OCI-LY7 (cell line): ENCODE results near the gene MTUS2.

Experiments
- CTCF ChIP-seq: fragments of 200-600 bp; sonication (generic); conservative IDR thresholded peaks from 2 replicates; pipeline ENCODE4 v1.5.1; 2014; ENCODE audit warnings: mild to moderate bottlenecking, antibody characterized with exemption, low read length, moderate library complexity, mixed read lengths
- EZH2phosphoT487 ChIP-seq: fragments of 200-600 bp; sonication (generic); IDR thresholded peaks from 2 replicates; pipeline ENCODE4 v1.6.1; 2018; ENCODE audit warnings: low read depth, borderline replicate concordance, mild to moderate bottlenecking, mixed run types, antibody characterized with exemption, low read length, moderate library complexity, mixed read lengths

- TF ChIP-seq CTCF (peak; percentile 52), EZH2phosphoT487 (no peak)
Observed at GRCh38 chr13:28953714-28954418, 133.7 kb downstream of the MTUS2 start.
